ENCODE results near the gene SRSF9. TPM values are rescaled to one million over a fixed set of nuclear protein-coding genes. Genes with fewer than 3 reads are reported as not detected.
A peak's percentile ranks its signal among the peaks of the same experiment; 100 is the strongest.

The SRSF9 gene
- total and polyA plus RNA-seq, 2 of the 13 experiments (the other 11 are each of a cell fraction or from before 2014, with no cell fraction given): 125 to 144 TPM

DNA sequence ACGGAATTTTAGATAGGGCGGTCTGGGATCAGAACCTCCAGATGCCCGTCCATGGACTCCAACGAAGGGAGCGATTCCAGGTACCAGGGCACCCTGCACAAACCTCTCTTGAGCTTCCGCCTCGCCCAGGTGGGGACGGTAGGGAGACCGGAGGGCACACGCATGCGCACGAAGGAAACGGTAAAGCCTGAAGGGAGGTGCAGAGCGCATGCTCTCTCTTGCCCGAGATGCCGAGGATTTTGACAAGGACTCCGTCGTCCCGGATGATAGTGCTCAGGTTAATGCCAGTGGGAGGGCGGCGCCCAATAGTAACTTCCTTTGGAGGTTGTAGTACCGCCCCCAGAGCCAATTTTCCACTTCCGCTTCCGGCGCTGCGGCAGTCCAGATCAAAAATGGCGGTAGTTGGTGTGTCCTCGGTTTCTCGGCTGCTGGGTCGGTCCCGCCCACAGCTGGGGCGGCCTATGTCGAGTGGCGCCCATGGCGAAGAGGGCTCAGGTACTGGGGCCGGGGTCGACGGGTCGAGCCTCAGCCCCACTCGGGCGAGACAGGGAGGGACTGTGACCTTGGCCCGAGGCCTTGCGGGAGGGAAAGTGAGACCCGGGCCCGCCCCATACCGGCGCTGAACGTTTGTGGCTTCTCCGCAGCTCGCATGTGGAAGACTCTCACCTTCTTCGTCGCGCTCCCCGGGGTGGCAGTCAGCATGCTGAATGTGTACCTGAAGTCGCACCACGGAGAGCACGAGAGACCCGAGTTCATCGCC, 31.6 kb downstream of the SRSF9 start, which contains the start of gene COX6A1 (continued):
- TF ChIP-seq ZNF296 (CRISPR knock-in tag; conservative IDR thresholded peaks at IDR 0.05) (no peak), SIX4 (CRISPR knock-in tag; IDR thresholded peaks at IDR 0.05) (no peak), KDM4B (CRISPR knock-in tag; IDR thresholded peaks at IDR 0.05) (no peak), SCMH1 (CRISPR knock-in tag; IDR thresholded peaks at IDR 0.05; ENCODE audit: borderline replicate concordance) (no peak), NRL (CRISPR knock-in tag; IDR thresholded peaks at IDR 0.05; ENCODE audit: borderline replicate concordance) (peak; percentile 76; the same call in 1 of the 2 replicates), ZNF30 (CRISPR knock-in tag; IDR thresholded peaks at IDR 0.05) (no peak), KLF9 (CRISPR knock-in tag; IDR thresholded peaks at IDR 0.05; ENCODE audit: low read depth) (peak; percentile 87; the same call in 1 of the 2 replicates), ZNF629 (CRISPR knock-in tag; conservative IDR thresholded peaks at IDR 0.05) (no peak), MTA3 (CRISPR knock-in tag; IDR thresholded peaks at IDR 0.05) (no peak), ZKSCAN5 (CRISPR knock-in tag; IDR thresholded peaks at IDR 0.05) (0 out of 2 replicates have a peak, but pooled peaks have one; percentile 23), CC2D1A (CRISPR knock-in tag; IDR thresholded peaks at IDR 0.05) (no peak), ESRRA (CRISPR knock-in tag; IDR thresholded peaks at IDR 0.05; ENCODE audit: low read depth) (peak; percentile 68; the same call in 1 of the 2 replicates), ZNF761 (CRISPR knock-in tag; conservative IDR thresholded peaks at IDR 0.05) (no peak), SIN3B (IDR thresholded peaks at IDR 0.05; ENCODE audit: low read length) (peak; percentile 80), HDAC6 (IDR thresholded peaks at IDR 0.05; ENCODE audit: low read depth, low read length) (no peak), ASH2L (IDR thresholded peaks at IDR 0.05; ENCODE audit: insufficient read length, low read depth, low read length) (peak; percentile 74), FOXO1 (CRISPR knock-in tag; IDR thresholded peaks at IDR 0.05) (no peak)
- TF ChIP-seq, protein P1, sequence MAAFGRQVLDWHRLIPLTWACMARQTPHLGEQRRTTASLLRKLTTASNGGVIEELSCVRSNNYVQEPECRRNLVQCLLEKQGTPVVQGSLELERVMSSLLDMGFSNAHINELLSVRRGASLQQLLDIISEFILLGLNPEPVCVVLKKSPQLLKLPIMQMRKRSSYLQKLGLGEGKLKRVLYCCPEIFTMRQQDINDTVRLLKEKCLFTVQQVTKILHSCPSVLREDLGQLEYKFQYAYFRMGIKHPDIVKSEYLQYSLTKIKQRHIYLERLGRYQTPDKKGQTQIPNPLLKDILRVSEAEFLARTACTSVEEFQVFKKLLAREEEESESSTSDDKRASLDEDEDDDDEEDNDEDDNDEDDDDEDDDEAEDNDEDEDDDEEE (CRISPR knock-in tag; IDR thresholded peaks at IDR 0.05): peak; percentile 86
- TF ChIP-seq, protein P2, sequence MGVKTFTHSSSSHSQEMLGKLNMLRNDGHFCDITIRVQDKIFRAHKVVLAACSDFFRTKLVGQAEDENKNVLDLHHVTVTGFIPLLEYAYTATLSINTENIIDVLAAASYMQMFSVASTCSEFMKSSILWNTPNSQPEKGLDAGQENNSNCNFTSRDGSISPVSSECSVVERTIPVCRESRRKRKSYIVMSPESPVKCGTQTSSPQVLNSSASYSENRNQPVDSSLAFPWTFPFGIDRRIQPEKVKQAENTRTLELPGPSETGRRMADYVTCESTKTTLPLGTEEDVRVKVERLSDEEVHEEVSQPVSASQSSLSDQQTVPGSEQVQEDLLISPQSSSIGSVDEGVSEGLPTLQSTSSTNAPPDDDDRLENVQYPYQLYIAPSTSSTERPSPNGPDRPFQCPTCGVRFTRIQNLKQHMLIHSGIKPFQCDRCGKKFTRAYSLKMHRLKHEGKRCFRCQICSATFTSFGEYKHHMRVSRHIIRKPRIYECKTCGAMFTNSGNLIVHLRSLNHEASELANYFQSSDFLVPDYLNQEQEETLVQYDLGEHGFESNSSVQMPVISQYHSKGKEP (CRISPR knock-in tag; IDR thresholded peaks at IDR 0.05): no peak
- TF ChIP-seq, protein P3, sequence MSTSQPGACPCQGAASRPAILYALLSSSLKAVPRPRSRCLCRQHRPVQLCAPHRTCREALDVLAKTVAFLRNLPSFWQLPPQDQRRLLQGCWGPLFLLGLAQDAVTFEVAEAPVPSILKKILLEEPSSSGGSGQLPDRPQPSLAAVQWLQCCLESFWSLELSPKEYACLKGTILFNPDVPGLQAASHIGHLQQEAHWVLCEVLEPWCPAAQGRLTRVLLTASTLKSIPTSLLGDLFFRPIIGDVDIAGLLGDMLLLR (CRISPR knock-in tag; IDR thresholded peaks at IDR 0.05): 0 out of 2 replicates have a peak, but pooled peaks have one; percentile 39
- TF ChIP-seq, protein P4, sequence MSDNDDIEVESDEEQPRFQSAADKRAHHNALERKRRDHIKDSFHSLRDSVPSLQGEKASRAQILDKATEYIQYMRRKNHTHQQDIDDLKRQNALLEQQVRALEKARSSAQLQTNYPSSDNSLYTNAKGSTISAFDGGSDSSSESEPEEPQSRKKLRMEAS (IDR thresholded peaks at IDR 0.05): no peak; the same call in 1 of the 2 replicates
- TF ChIP-seq, protein P5, sequence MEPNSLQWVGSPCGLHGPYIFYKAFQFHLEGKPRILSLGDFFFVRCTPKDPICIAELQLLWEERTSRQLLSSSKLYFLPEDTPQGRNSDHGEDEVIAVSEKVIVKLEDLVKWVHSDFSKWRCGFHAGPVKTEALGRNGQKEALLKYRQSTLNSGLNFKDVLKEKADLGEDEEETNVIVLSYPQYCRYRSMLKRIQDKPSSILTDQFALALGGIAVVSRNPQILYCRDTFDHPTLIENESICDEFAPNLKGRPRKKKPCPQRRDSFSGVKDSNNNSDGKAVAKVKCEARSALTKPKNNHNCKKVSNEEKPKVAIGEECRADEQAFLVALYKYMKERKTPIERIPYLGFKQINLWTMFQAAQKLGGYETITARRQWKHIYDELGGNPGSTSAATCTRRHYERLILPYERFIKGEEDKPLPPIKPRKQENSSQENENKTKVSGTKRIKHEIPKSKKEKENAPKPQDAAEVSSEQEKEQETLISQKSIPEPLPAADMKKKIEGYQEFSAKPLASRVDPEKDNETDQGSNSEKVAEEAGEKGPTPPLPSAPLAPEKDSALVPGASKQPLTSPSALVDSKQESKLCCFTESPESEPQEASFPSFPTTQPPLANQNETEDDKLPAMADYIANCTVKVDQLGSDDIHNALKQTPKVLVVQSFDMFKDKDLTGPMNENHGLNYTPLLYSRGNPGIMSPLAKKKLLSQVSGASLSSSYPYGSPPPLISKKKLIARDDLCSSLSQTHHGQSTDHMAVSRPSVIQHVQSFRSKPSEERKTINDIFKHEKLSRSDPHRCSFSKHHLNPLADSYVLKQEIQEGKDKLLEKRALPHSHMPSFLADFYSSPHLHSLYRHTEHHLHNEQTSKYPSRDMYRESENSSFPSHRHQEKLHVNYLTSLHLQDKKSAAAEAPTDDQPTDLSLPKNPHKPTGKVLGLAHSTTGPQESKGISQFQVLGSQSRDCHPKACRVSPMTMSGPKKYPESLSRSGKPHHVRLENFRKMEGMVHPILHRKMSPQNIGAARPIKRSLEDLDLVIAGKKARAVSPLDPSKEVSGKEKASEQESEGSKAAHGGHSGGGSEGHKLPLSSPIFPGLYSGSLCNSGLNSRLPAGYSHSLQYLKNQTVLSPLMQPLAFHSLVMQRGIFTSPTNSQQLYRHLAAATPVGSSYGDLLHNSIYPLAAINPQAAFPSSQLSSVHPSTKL (CRISPR knock-in tag; IDR thresholded peaks at IDR 0.05): peak; percentile 55; the same call in 1 of the 2 replicates
- TF ChIP-seq, protein P6, sequence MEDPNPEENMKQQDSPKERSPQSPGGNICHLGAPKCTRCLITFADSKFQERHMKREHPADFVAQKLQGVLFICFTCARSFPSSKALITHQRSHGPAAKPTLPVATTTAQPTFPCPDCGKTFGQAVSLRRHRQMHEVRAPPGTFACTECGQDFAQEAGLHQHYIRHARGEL (CRISPR knock-in tag; IDR thresholded peaks at IDR 0.05): no peak

Data from HepG2 (cell line).